8988T (cell line): Measurements from ENCODE around the gene MMD2.

Experiments
- DNase-seq: peaks from one replicate; pipeline ENCODE4 v3.0.0; 2011

The MMD2 gene

GRCh38 chr7:4957847-4958476 is 1.0 kb downstream of the MMD2 start:
- DNase-seq: no peak

- no peak for DNase-seq
Observed at GRCh38 chr7:4951903-4952636, 6.9 kb downstream of the MMD2 start.

- DNase-seq: no peak
Observed at GRCh38 chr7:4951304-4951703, 7.7 kb downstream of the MMD2 start.

GRCh38 chr7:4948402-4948801 is 10.6 kb downstream of the MMD2 start:
- no peak for DNase-seq

GRCh38 chr7:4945949-4946348 is 13.0 kb downstream of the MMD2 start:
- no peak for DNase-seq

GRCh38 chr7:4944939-4945338 is 14.0 kb downstream of the MMD2 start:
- DNase-seq: no peak

- no peak for DNase-seq
Observed at GRCh38 chr7:4943297-4943696, 15.7 kb downstream of the MMD2 start.

- DNase-seq: no peak
Observed at GRCh38 chr7:4939971-4940728, 18.8 kb downstream of the MMD2 start.

- DNase-seq: no peak
Observed at GRCh38 chr7:4937411-4937810, 21.6 kb downstream of the MMD2 start.

- DNase-seq: no peak
Observed at GRCh38 chr7:4934419-4935025, 24.5 kb downstream of the MMD2 start.

- DNase-seq: no peak
Observed at GRCh38 chr7:4931943-4932342, 27.0 kb downstream of the MMD2 start.

GRCh38 chr7:4929005-4929404 is 30.0 kb downstream of the MMD2 start:
- no peak for DNase-seq

- no peak for DNase-seq
Observed at GRCh38 chr7:4928445-4928844, 30.5 kb downstream of the MMD2 start.

- no peak for DNase-seq
Observed at GRCh38 chr7:4919969-4920766, 38.8 kb downstream of the MMD2 start.

- no peak for DNase-seq
Observed at GRCh38 chr7:4916113-4916512, 42.9 kb downstream of the MMD2 start.

- DNase-seq: no peak
Observed at GRCh38 chr7:4911111-4911828, 47.7 kb downstream of the MMD2 start.

GRCh38 chr7:4906682-4907081 is 52.3 kb downstream of the MMD2 start:
- no peak for DNase-seq

- no peak for DNase-seq
Observed at GRCh38 chr7:4905171-4905570, 53.8 kb downstream of the MMD2 start.

GRCh38 chr7:4904346-4904745 is 54.6 kb downstream of the MMD2 start:
- no peak for DNase-seq

GRCh38 chr7:4895766-4896165 is 63.2 kb downstream of the MMD2 start:
- DNase-seq: no peak

- DNase-seq: no peak
Observed at GRCh38 chr7:4894482-4894881, 64.5 kb downstream of the MMD2 start.

GRCh38 chr7:4893929-4894475 is 65.0 kb downstream of the MMD2 start:
- no peak for DNase-seq
